GM12878 (cell line): ENCODE results near the gene PRDM1. TPM values are rescaled to one million over a fixed set of nuclear protein-coding genes. Genes with fewer than 3 reads are reported as not detected.

Experiments
- ATAC-seq: fragments of 200-7000 bp; cut with Tn5 transposase; 3 replicates; pipeline ENCODE4 v1.9.1; 2020; ENCODE audit warnings: mild to moderate bottlenecking, moderate library complexity
- BruUV-seq: library from RNA; stranded (reverse); fragments of 400-500 nt; replicated peaks from 2 replicates; lab custom pipeline; 2021; lab: Mats Ljungman, UMichigan
- CTCF ChIA-PET: fragments of 300-600 bp; sonication (Branson Sonifier 250); formaldehyde crosslinking; extraction: SDS; loops from one replicate; lab custom pipeline; 2021; ENCODE audit warnings: inconsistent platforms; lab: Yijun Ruan, JAX
- POLR2A ChIA-PET: fragments of 350-600 bp; formaldehyde crosslinking; extraction: SDS; loops from one replicate; lab custom pipeline; 2021; ENCODE audit warnings: inconsistent platforms; lab: Charles Lee
- RAD21 ChIA-PET: fragments of 300-600 bp; sonication (Branson Sonifier 250); formaldehyde crosslinking; loops from one replicate; lab custom pipeline; 2023; ENCODE audit warnings: antibody characterized with exemption; ENCODE audit not compliant: unreplicated experiment; lab: Charles Lee
- SMC1A ChIA-PET: fragments of 300-600 bp; sonication (Branson Sonifier 250); formaldehyde crosslinking; loops from one replicate; lab custom pipeline; 2023; ENCODE audit not compliant: unreplicated experiment, uncharacterized antibody; lab: Charles Lee
- DNase-seq: peaks from one replicate; pipeline ENCODE4 v3.0.0-alpha.2; 2011; ENCODE audit warnings: low read depth, low spot score
- FAIRE-seq: peaks from 3 replicates; lab custom pipeline; 2011; peaks lifted over from hg19 to GRCh38; lab: Jason Lieb, UNC
- H2AFZ ChIP-seq: 2 replicates; pipeline ENCODE4 v1.6.0; 2011; ENCODE audit warnings: low read depth, low read length, control low read depth; ENCODE audit not compliant: control insufficient read depth
- H3K27ac ChIP-seq: 2 replicates; pipeline ENCODE4 v1.5.1; 2011; ENCODE audit warnings: control low read depth; ENCODE audit not compliant: control insufficient read depth, insufficient read depth
- H3K27me3 ChIP-seq, 2 experiments: replicated peaks in 1 of 2; 2 replicates each; pipeline versions ENCODE4 v1.6.0 to v1.6.1; 2011; ENCODE audit warnings: low read length in 1 of 2; ENCODE audit not compliant: control insufficient read depth in 2 of 2, insufficient read depth in 2 of 2
- H3K36me3 ChIP-seq, 2 experiments: 2 replicates each; pipeline ENCODE4 v1.5.1; 2011; ENCODE audit warnings: low read length in 1 of 2; ENCODE audit not compliant: control insufficient read depth in 2 of 2, insufficient read depth in 2 of 2
- H3K4me1 ChIP-seq: 2 replicates; pipeline ENCODE4 v1.6.1; 2011; ENCODE audit warnings: mild to moderate bottlenecking, low read length, moderate library complexity, mixed read lengths; ENCODE audit not compliant: control insufficient read depth, insufficient read depth
- H3K4me2 ChIP-seq: 2 replicates; pipeline ENCODE4 v1.6.0; 2011; ENCODE audit warnings: control low read depth; ENCODE audit not compliant: control insufficient read depth, insufficient read depth
- H3K4me3 ChIP-seq: fragments of 200-600 bp; sonication (generic); 2 replicates; pipeline ENCODE4 v1.5.1; 2016
- H3K79me2 ChIP-seq: 2 replicates; pipeline ENCODE4 v1.6.0; 2011; ENCODE audit warnings: low read length; ENCODE audit not compliant: control insufficient read depth, insufficient read depth
- H3K9ac ChIP-seq: 2 replicates; pipeline ENCODE4 v1.8.0; 2011; ENCODE audit warnings: low read length, control low read depth, mixed read lengths; ENCODE audit not compliant: control insufficient read depth, insufficient read depth
- H3K9me3 ChIP-seq: replicated peaks from 3 replicates; pipeline ENCODE4 v1.5.1; 2011; ENCODE audit warnings: mild to moderate bottlenecking, low read length; ENCODE audit not compliant: control insufficient read depth, insufficient read depth
- H4K20me1 ChIP-seq: 2 replicates; pipeline ENCODE4 v1.6.0; 2011; ENCODE audit not compliant: control insufficient read depth, insufficient read depth
- BHLHE40 ChIP-seq, 2 experiments: fragments of 450-650 bp in 1 of 2; IDR thresholded peaks; 2 replicates each; pipeline ENCODE4 v1.6.1; 2011 to 2017; ENCODE audit warnings: low read depth in 2 of 2, borderline replicate concordance in 1 of 2, improper control_type of control experiment in 1 of 2, low read length in 1 of 2, mild to moderate bottlenecking in 1 of 2
- CREB1 ChIP-seq: IDR thresholded peaks from 2 replicates; pipeline ENCODE4 v1.6.1; 2012; ENCODE audit warnings: low read depth, mild to moderate bottlenecking, inconsistent platforms
- CREM ChIP-seq: IDR thresholded peaks from 2 replicates; pipeline ENCODE4 v1.6.1; 2014; ENCODE audit warnings: antibody characterized with exemption, low read depth
- DPF2 ChIP-seq: fragments of 450-650 bp; IDR thresholded peaks from 2 replicates; pipeline ENCODE4 v1.6.1; 2017; ENCODE audit warnings: mild to moderate bottlenecking
- E4F1 ChIP-seq: fragments of 450-650 bp; IDR thresholded peaks from 2 replicates; pipeline ENCODE4 v1.6.1; 2018; ENCODE audit warnings: borderline replicate concordance, mild to moderate bottlenecking; ENCODE audit not compliant: partially characterized antibody
- EED ChIP-seq: sonication (generic); IDR thresholded peaks from 2 replicates; pipeline ENCODE4 v1.6.1; 2016; ENCODE audit warnings: antibody characterized with exemption, low read depth
- IKZF2 ChIP-seq, 2 experiments: fragments of 450-650 bp; IDR thresholded peaks; 2 replicates each; pipeline ENCODE4 v1.6.1; 2017; ENCODE audit warnings: mild to moderate bottlenecking in 2 of 2, moderate library complexity in 2 of 2
- IRF4 ChIP-seq: IDR thresholded peaks from 2 replicates; pipeline ENCODE4 v1.6.1; 2011; ENCODE audit warnings: low read depth, low read length
- JUNB ChIP-seq: IDR thresholded peaks from 2 replicates; pipeline ENCODE4 v1.6.1; 2016; ENCODE audit warnings: antibody characterized with exemption, mild to moderate bottlenecking
- MTA2 ChIP-seq: fragments of 450-650 bp; IDR thresholded peaks from 2 replicates; pipeline ENCODE4 v1.6.1; 2016; ENCODE audit warnings: low read depth, mild to moderate bottlenecking, moderate library complexity
- MYB ChIP-seq: fragments of 150-350 bp; IDR thresholded peaks from 2 replicates; pipeline ENCODE4 v1.6.1; 2014; ENCODE audit warnings: mild to moderate bottlenecking, low read depth, low read length, borderline replicate concordance
- MYC ChIP-seq: IDR thresholded peaks from 2 replicates; pipeline ENCODE4 v1.6.1; 2011; ENCODE audit warnings: mild to moderate bottlenecking, low read length, moderate library complexity, inconsistent platforms; ENCODE audit not compliant: insufficient read depth, insufficient replicate concordance, insufficient read length, severe bottlenecking
- NFIC ChIP-seq: IDR thresholded peaks from 2 replicates; pipeline ENCODE4 v1.6.1; 2012; ENCODE audit warnings: low read depth, mild to moderate bottlenecking, inconsistent platforms, low read length, moderate library complexity
- NR2C1 ChIP-seq: fragments of 450-650 bp; IDR thresholded peaks from 2 replicates; pipeline ENCODE4 v1.6.1; 2017; ENCODE audit warnings: antibody characterized with exemption, mild to moderate bottlenecking, moderate library complexity
- PAX5 ChIP-seq: IDR thresholded peaks from 2 replicates; pipeline ENCODE4 v1.6.1; 2011; ENCODE audit warnings: low read depth, low read length, borderline replicate concordance
- PAX8 ChIP-seq: fragments of 450-650 bp; IDR thresholded peaks from 2 replicates; pipeline ENCODE4 v1.6.1; 2017; ENCODE audit warnings: mild to moderate bottlenecking, moderate library complexity
- RFX5 ChIP-seq: IDR thresholded peaks from 2 replicates; pipeline ENCODE4 v1.6.1; 2011; ENCODE audit warnings: low read depth, low read length, improper control_type of control experiment
- SMC3 ChIP-seq: IDR thresholded peaks from 2 replicates; pipeline ENCODE4 v1.6.1; 2011; ENCODE audit warnings: low read length, improper control_type of control experiment, borderline replicate concordance
- ZNF274 ChIP-seq: IDR thresholded peaks from one replicate; pipeline ENCODE4 v1.8.0; 2011; ENCODE audit not compliant: insufficient read length, insufficient read depth
- WGBS: methylation state at CpG from one replicate; pipeline ENCODE4 v1.1.6; 2016; ENCODE audit warnings: low lambda C conversion rate; ENCODE audit not compliant: insufficient replicate concordance, insufficient coverage; ENCODE audit errors: missing lambda C conversion rate; 5-methylcytosine and 5-hydroxymethylcytosine counted together
- in situ Hi-C: fragments of 300-500 bp; cut with MboI; formaldehyde crosslinking; loops from 9 replicates; pipeline ENCODE4 v1.14.3; 2018; ENCODE audit warnings: mixed read lengths
- intact Hi-C: fragments of 100-400 bp; cut with micrococcal nuclease; formaldehyde crosslinking; loops from one replicate; pipeline ENCODE4 v1.14.2; 2022; ENCODE audit not compliant: unreplicated experiment
- polyA plus RNA-seq, 11 experiments: library from polyadenylated mRNA; depleted of rRNA in 4 of 11; unstranded in 6 of 11; stranded (reverse) in 5 of 11; fragments of >200 nt; fragmentation: Nextera tagmentation in 4 of 11; fragmentation: Illumina TruSeq in 1 of 11; extraction: Ambion mirVana in 4 of 11; extraction: Trizol in 1 of 11; gene quantifications; 1 replicate in 1 of 11; 2 replicates in 10 of 11; pipeline versions ENCODE4 v1.2.1 to v1.2.3, GENCODE V29; 2011 to 2016; ENCODE audit warnings: inconsistent platforms in 2 of 11, missing spikeins in 2 of 11, low read depth in 1 of 11
- total RNA-seq, 4 experiments: library from RNA; depleted of rRNA in 3 of 4; stranded (reverse); fragments of >200 nt in 3 of 4; fragmentation: Illumina TruSeq in 1 of 4; extraction: Trizol in 1 of 4; gene quantifications; 2 replicates each; pipeline versions ENCODE4 v1.2.1 to v1.2.3, GENCODE V29; 2013 to 2021

The PRDM1 gene
- total and polyA plus RNA-seq, 10 of the 15 experiments (the other 5 are each of a cell fraction or from before 2014, with no cell fraction given): 1.9 to 15.8 (median 4.1) TPM

GRCh38 chr6:106145741-106146227 lies 59.6 kb downstream of the PRDM1 start:
- DNase-seq (peak; percentile 66), FAIRE-seq (no peak), ATAC-seq (peak; percentile 46)
- Histone ChIP-seq H3K4me3 (no peak overlapping the region; the same call in 1 of the 2 replicates), H3K27me3 (no peaks in the 10 kb centered on the region), H3K4me1 (peaks cover 55% of the 10 kb centered on the region), H3K9me3 (no peaks in the 10 kb centered on the region), H3K79me2 (no peaks in the 10 kb centered on the region), H4K20me1 (no peaks in the 10 kb centered on the region), H3K27ac (peak overlapping the region; percentile 62), H3K9ac (no peak overlapping the region), H3K36me3 (no peaks in the 10 kb centered on the region), H2AFZ (no peak overlapping the region), H3K4me2 (peak overlapping the region; percentile 69)
- CTCF ChIA-PET: interaction anchor here (0.9 to 3.2 kb wide), 8 partner anchors 8 to 78 kb away, joined by 3 to 27 read pairs (median 4); no protein-coding TSS in a partner anchor
- intact Hi-C loops: loop anchor here (1.0 to 2.0 kb wide), 3 partner anchors 19 to 43 kb away; no protein-coding TSS in a partner anchor
- in situ Hi-C loops: no loop called here
- RAD21 ChIA-PET: interaction anchor here (1.0 to 8.7 kb wide), 6 partner anchors 20 to 77 kb away, joined by 3 to 90 read pairs (median 8); no protein-coding TSS in a partner anchor
- BruUV-seq: no TSS peak
- POLR2A ChIA-PET: interaction anchor here (0.6 to 1.5 kb wide), 4 partner anchors 9 to 53 kb away, joined by 3 to 9 read pairs (median 4); no protein-coding TSS in a partner anchor
- SMC1A ChIA-PET: interaction anchor here (0.7 to 18.2 kb wide), 19 partner anchors 10 to 352 kb away, joined by 3 to 217 read pairs (median 4); partner anchors contain the start of gene PRDM1
- WGBS: under 1% methylated on average over 7 of the region's 7 CpGs
- TF ChIP-seq E4F1 (no peak), MTA2 (peak; percentile 25; the same call in 1 of the 2 replicates), EED (peak; percentile 73), NFIC (peak; percentile 34; the same call in 1 of the 2 replicates), SMC3 (no peak), ZNF274 (no peak), IKZF2 (IDR thresholded peaks at IDR 0.05) (peak in 1 of 2 experiments; percentile 65; a peak in 2 of 4 replicates), PAX5 (0 out of 2 replicates have a peak, but pooled peaks have one; percentile 33), MYB (no peak), DPF2 (peak; percentile 34; the same call in 1 of the 2 replicates), BHLHE40 (IDR thresholded peaks at IDR 0.05; ENCODE audit: borderline replicate concordance in 1 of 2, low read depth in 2 of 2, low read length in 1 of 2) (no peak), JUNB (peak; percentile 39; the same call in 1 of the 2 replicates), PAX8 (no peak), CREM (0 out of 2 replicates have a peak, but pooled peaks have one; percentile 16), MYC (no peak), CREB1 (0 out of 2 replicates have a peak, but pooled peaks have one; percentile 38), RFX5 (no peak), IRF4 (no peak), NR2C1 (no peak)
